ENCODE measurements around the gene ATF6B. TPM values are rescaled to one million over a fixed set of nuclear protein-coding genes. Genes with fewer than 3 reads are reported as not detected.

The ATF6B gene
- total RNA-seq, 2 experiments from 2014 or later, result 60.6 to 61.8 TPM

DNA sequence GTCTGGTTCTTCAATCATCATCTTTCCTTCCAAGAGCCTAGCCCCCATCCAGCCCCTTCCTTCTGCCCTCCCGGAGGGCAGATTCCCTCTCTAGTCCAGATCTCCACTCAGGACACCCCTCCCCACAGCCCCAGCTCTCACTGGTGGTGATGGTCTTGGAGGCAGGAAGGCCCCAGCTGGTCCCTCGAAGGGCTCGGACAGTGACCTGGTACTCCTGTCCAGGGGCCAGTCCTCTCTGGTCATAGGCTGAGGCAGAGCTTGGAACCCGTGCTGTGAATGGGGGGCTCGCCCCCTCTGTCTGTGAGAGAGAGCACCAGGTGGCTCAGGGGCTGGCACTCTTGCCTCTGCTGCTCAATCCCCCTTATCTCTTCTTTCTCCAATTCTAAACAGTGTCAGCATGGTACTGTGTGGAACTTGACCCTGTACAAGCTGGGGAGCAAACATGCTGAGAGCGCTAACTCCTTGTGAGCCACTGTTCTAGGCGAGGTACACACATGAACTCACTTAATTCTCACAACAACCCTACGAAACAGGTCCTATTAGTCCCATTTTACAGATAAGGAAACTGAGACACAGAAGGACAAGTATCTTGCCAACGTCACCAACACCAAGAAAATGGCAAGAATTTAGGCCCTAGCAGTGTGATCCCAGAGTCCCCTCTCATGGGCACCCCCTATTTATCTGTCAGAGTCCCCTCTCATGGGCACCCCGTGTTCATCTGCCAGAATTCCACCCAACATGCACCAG lies 38.8 kb downstream of the ATF6B start:
- POLR2A ChIA-PET, result no interaction called here
- CTCF ChIA-PET, result interaction anchor here (1.4 kb wide), 1 partner anchor 30 kb away, joined by 3 read pairs; no protein-coding TSS in a partner anchor

DNA sequence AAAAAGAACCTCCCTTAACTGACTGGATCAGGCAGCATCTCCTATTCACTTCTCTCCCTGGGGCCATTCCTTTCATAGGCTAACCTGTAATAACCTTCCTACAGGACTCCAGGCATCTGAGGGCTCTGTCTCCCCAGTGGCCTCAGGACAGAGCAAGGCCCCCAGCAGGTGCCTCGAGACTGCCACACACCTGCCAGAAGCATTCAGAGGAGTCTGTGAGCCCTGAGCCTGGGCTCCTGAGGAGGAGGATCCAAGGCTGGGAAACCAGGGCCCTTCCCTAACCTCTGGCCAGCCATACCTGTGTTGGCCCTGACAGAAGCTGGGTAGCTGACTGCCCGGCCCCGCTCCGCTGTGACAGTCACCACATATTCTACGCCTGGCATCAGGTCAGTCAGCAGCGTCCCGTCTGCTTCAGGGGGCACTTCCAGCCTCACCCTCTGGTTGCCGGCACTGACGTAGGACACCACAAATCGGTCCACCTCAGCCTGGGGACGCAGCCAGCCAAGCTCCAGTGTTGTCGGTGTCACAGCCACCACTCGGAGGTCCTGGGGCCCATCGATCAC lies 39.5 kb downstream of the ATF6B start:
- CTCF ChIA-PET, result interaction anchor here (1.4 kb wide), 1 partner anchor 30 kb away, joined by 3 read pairs; no protein-coding TSS in a partner anchor
- POLR2A ChIA-PET, result no interaction called here

DNA sequence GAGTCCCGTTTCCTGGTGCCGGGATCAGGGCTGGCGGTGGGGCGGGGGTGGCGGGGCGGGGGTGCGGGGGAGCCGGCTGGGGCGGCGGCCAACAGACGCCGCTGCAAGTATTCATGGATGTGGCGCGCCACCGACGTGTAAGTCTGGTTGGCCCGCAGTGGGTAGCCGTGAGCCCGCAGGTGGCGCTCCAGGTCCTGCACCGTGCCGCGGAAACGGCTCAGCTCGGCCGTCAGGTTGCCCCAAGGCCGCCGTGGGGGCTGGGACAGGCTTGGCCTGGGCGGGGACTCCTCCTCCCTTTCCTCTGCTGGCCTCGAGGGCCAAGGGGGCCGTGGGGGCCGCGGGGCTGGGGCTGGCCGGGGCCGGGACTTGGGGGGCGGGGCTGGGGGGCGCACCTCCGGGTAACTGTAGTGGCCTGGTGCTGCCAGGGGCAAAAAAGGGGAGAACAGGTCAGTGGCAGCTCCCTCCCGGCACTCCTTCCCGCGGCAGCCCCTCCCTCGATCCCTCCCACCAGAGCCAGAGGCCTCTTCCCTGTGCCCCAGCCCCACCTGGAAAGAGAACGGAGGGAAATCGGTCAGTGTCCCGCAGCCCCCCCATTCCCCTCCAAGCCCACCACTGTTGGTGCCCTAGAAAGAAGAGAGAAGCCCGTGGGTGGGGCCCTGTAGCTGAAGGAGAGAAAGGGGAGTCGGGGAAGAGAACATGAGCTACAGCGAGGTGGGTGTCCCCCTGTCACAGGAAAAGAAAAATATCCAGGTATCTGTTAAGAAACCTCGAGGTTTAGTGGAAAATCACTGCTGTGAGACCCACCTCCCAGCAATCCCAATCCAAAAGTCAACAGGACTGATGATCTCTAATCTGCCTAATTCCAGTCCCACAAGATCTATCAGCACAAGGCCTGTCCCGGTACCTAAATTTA lies 40.2 kb downstream of the ATF6B start:
- CTCF ChIA-PET, result no interaction called here

DNA sequence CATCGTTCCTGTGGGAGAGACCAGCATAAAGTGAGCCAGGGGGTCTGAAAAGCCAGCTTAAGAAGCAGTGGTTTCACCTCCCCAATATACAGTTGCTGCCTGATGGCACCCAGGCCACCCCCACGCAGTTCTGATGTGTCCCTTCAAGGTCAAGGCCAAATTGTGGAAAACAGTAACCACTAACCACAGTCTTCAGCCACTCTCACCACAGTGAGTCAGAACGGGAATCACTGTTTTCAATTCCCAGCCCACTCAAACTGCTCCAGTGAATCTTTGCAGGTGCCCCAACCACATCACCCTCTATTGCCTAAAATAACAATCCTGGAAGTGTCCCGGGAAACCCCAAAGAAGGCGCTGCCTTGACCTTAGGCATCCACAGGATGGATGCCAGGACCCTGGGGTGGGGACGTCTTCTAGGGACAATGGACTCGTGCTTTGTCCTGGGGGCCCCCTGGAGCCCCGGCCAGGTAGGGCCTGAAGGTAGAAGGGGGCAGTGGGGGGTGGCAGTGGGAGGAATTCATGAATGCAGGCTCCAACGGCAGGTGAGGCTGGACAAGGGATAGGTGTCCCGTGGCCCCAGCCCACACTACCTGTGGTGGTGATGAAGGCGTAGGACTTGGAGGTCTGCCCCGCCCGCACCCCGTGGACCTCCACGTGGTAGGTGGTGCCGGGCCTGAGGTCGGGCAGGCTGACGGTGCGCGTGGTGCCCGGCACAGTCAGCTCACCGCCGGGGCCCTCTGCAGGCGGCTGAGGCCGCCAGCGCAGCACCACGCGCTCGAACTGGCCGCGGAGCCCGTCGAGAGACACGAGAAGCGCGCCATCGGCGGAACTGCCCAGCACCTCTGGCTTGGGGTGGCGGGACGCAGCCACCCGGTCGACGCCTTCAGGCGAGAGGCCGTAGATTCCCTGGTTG lies 41.1 kb downstream of the ATF6B start:
- POLR2A ChIA-PET, result no interaction called here
- CTCF ChIA-PET, result interaction anchor here (0.7 kb wide), 1 partner anchor 48 kb away, joined by 5 read pairs; no protein-coding TSS in a partner anchor

More for the DNA sequence above, 40.2 kb downstream of the ATF6B start:
- POLR2A ChIA-PET, result no interaction called here

DNA sequence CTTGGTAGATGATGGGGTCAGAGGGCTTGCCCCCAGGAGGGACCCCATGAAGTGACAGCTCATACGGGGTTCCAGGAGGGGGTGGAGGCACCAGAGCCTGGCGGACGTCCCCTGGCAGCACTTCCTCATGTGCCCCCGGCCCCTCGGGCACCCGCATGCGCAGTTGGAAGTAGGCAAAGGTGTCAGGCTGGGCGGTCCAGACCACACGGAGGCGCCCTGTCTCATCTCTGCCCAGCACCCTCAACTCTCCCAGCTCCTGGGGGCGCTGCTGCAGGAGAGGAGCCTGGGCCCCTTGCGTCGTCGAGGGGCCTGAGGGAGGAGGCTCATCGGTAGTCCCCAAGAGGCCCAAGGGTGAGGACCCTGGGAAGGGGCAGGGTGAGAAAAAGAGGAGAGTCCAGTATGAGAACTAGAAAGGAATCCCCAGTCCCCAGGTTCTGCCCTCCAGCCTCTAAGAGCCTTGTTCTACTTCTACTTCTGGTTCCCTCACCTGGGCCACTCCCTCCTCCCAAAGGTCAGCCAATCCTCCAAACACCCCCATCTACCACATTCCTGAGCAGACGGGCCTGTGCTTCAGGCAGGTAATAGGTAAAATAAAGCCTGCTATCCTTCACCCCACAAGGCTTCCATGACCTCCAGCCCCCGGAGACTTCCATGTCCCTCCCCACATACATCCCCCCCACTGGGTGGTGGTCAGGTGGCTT lies 42.1 kb downstream of the ATF6B start:
- CTCF ChIA-PET, result interaction anchor here (0.6 to 1.2 kb wide), 2 partner anchors 15 to 38 kb away, joined by 4 read pairs; no protein-coding TSS in a partner anchor
- POLR2A ChIA-PET, result no interaction called here

DNA sequence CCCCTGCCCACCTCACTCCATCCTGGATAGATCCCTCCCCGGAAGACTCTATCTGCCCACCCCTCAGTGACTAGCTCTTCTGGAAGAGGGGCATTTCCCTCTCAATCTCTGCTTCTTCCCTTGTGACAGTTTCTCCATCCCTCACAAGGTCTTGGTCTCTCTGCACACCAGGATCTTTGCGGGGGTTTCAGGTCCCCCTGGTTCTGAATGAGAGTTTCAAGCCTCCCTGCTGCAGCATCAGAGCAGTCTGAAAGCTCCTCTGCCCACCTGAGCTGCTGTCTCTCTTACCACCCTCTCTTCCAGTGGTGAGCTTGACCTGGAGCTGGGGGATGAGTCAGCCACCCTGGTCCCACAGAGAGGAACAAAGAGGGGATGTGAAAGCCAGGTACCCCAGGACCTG lies 43.3 kb downstream of the ATF6B start:
- ChIA-PET CTCF (interaction anchor here (1.2 kb wide), 1 partner anchor 36 kb away, joined by 4 read pairs; no protein-coding TSS in a partner anchor), POLR2A (no interaction called here)

DNA sequence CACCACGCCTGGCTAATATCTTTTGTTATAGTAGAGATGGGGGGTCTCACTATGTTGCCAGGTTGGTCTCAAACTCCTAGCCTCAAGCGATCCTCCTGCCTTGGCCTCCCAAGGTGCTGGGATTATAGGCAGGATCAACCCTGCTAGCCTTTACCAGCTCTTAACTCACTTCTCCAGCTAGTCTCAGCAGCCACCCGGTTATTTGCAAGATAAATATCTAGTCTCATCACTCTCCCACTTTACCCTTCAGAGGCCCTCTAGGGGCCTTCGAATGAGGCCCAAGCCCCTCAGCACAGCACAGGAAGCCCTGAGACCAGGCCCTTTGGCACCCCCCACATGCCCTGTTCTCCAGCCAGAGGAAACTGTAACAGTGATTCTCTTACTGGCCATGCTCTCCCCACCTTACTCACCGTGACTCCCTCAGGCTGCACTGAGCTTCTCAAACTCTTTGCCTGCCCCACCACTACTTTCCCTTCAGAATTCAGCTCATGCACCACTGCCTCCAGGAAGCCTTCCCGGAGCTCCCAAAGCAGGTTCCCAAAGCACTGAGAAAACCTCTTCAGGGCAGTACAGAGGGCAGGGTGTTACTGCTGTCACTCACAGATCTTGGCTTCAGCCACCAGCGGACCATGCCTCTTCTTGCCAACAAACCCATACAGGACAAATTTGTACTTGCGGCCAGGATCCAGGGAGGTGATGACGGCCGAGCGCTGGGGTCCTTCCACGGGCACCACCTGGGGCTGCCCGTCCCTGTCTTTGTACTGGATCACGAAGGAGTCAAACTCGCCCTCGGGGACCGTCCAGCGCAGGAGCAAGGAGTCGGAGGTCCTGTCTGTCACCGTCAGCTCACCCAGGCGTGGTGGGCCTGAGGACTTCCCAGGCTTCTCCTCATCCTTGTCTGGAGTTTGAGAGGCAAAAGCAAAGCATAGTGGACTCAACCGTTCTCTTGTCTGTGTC lies 44.0 kb downstream of the ATF6B start:
- ChIA-PET POLR2A (no interaction called here), CTCF (interaction anchor here (1.1 kb wide), 1 partner anchor 18 kb away, joined by 4 read pairs; no protein-coding TSS in a partner anchor)

DNA sequence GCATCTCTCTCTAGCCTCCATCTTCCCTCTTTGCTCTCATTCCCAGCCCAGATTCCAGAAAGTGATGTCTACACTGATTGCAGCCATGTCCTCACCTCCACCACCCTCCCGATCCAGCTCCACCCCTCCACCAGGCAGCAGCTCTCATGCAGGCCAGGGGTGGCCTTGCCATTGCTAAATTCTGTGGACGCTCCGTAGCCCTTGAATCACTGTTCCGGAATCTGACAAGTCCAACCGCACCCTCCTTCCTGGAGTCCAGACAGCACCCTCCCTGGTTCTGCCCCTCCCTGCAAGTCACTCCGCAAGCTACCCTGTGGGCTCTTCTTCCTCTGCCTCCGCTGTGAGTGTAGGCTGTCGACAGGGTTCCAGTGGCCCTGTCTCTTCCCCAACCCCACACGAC lies 45.1 kb downstream of the ATF6B start:
- CTCF ChIA-PET, result interaction anchor here (1.1 kb wide), 1 partner anchor 19 kb away, joined by 4 read pairs; no protein-coding TSS in a partner anchor
- POLR2A ChIA-PET, result no interaction called here

DNA sequence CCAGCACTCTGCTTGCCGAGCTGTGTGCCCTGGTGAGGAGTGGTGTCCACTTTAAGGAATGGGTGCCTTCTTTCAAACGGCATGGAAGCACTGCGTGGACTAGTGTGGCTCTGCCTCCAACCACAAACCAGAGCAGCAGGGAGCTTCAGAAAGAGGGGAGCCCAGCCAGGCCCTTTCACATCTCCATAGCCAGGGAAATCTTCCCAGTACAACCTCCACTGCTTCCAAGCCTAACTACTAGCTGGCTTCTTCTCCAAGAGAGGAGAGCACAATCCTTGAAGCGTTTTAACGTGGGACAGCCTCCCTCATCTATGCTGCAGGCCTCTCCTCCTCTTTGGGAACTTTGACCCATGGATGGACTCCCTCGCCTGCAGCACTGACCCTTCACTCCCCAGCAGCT lies 45.6 kb downstream of the ATF6B start:
- POLR2A ChIA-PET, result no interaction called here
- CTCF ChIA-PET, result no interaction called here

DNA sequence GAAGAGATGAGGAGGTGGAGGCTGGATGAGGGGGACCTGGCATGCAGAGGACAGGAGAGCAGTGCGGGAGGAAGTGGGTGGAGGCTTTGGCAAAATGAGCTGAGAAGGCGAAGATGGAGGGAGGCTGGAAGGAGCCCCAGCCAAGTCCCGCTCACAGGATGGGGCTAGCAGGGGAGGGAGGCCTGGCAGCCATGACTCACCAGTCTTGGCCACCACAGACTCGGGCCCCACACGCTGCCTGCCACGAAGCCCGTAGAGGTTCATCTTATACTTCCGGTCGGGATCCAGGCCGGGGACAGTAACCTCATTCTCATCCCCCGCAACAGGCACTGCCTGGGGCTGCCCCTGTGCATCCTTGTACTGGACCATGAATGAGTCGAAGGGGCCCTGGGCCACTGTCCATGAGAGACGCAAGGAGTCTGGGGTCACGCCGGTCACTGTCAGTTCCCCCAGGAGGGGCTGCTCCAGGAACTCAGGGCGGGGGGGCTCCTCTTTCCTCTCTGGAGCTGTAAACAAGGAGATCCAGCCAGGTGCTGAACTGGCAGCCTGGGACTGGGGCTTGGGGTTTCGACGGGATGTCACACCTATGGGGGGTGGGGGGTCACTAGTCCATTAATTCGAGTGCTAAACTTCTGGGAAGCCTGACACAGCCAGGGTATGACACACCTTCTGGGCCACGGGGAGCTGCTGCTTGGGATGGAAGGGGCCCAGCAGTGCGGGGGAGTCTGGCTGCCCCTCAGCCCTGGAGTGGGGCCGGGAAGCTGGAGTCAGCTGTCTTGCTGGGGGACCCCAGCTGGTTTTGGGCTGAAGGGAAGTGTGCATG lies 46.7 kb downstream of the ATF6B start:
- ChIA-PET POLR2A (no interaction called here), CTCF (no interaction called here)

DNA sequence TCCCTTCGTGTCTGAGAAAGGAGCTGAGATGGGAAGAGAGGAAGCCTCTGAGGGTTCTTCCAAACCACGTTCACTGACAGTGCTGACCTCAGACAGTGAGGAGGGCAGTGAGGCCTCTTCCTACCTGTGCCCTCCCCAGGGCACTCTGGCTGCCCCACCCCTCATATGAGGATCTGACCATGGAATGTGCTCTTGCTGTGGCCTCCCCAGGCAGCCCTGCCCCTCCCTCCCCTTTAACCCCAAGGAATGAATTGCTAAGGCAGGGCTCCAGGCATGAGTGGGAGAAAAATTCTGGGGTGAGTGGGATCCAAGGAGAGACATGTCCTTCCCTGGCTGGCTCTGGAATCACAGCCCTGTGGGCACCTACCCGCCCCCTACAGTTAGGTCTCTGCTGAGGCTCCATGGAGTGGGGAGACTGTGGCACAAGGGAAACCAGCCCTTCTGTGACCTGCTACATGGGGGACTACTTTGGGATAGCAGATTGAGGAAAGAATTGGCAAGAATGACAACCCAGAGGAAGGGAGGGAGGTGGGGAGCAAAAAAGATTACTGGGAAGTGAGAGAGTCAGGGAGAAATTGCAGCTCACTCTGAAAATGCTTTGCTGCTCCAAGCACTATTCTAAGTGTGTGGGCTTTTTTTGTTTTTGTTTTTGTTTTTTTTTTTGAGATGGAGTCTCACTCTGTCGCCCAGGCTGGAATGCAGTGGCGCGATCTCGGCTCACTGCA lies 48.3 kb downstream of the ATF6B start:
- ChIA-PET CTCF (no interaction called here), POLR2A (no interaction called here)

DNA sequence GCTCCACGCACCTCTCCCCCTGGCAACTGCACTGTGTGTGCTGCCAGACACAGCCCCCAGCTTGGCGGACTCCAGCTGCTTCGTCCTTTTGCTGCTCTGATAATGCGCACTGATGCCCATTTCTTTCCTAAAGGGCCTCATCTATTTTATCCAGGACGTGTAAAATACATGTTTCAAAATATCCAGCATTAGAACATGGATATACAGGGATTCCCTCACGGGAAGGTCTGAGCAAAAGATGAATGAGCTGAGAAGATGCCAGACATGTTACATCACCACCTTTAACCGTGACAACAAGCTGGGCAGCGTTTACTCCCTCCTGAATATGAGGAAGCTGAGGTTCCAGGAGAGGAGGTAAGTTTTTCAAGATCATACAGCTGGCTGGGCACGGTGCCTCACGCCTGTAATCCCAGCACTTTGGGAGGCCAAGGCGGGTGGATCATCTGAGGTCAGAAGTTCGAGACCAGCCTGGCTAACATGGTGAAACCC lies 51.7 kb downstream of the ATF6B start:
- CTCF ChIA-PET, result interaction anchor here (1.0 kb wide), 1 partner anchor 79 kb away, joined by 3 read pairs; no protein-coding TSS in a partner anchor
- POLR2A ChIA-PET, result no interaction called here

DNA sequence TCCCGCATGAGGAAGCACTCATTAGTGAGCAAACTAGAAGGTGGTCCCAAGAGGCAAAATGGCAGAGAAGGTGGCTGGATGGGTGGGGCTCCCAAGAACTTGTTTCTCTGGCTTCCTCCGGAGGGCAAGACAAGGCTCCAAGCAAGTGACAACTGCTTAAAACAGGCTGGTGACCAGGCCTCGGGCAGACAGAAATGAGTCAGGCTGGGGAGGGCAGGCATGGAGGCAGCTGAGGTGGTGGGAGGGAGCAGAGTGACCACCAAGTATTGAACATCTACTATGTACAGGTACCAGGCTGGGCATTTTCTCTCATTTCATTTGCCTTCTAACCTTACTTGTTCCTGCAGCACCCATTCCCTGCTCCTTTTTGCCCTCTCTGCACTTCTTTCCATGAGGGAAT lies 52.3 kb downstream of the ATF6B start:
- CTCF ChIA-PET, result no interaction called here

DNA sequence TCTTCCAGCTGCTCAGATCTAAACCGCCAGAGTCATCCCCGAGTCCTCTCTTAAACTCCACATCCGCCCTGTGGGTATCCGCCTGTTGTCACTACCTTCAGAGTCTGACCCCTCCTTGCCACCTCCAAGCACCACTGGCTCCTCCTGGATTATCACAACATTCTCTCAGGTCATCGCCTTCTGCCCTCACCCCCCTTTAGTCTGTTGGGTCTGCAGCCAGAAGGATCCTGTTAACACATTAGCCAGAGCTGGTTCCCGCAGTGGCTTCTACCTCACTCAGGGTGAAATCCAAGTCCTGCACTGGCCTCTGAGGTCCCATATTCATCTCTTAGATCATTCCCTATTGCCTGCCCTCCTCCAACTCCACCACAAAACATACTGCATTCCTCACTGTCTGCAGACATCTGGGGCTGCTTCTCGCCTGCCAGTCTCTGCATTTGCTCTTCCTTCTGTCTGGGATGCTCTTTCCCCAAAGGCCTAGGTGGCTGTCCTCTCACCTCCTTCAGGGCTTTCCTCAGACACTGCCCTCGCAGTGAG lies 53.0 kb downstream of the ATF6B start:
- ChIA-PET CTCF (no interaction called here), POLR2A (no interaction called here)

More for the DNA sequence above, 52.3 kb downstream of the ATF6B start:
- POLR2A ChIA-PET, result no interaction called here

DNA sequence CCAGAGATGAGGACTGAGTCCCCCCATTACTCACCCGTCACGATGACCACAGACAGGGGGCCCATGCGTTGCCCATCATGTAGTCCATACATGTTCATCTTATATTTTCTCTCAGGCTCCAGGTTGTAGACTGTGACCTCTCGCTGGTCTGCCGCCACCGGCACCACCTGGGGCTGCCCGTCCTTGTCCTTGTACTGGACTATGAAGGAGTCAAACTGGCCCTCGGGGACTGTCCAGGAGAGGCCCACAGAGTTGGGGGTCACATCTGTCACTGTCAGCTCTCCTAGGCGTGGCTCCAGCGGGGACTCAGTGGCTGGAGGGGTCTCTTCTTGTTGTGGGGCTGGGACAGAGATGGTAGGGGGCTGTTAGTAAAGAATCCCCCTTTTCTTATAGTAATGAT lies 54.4 kb downstream of the ATF6B start:
- ChIA-PET CTCF (no interaction called here), POLR2A (no interaction called here)

DNA sequence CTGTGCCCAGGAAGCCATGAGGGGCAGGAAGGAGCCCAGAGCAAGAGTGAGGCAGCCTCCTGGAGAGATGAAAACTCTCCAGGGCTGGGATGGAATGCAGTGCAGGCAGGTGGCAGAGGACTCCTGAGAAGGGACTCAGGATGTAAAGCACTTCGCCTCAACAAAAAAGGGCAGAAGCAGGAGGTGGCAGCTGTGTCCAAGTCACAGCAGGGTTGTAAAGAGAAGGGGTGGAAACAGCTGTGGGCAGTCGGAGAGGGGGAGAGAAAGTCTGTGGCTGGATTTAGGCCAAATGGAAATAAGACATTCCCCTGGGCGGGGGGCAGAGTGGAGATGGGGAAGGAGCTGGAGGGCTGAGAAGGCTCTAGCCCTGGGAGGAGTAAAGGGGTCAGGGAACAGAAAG lies 54.9 kb downstream of the ATF6B start:
- POLR2A ChIA-PET, result no interaction called here
- CTCF ChIA-PET, result no interaction called here

All from activated CD8-positive, alpha-beta memory T cell treated with anti-CD3 and anti-CD28 coated beads for 36 hours (primary cell).